Activated T-helper 1 cell treated with anti-CD3 and anti-CD28 coated beads, Interleukin-12 subunit alpha, Interleukin-12 subunit beta, Interleukin-2, Interleukin-4 antibody, amounts not matched to agents 30 ng/mL and 10 ng/mL and 1 ng/mL, durations not matched to agents 14 hours and 24 hours and 36 hours (primary cell): Measurements from ENCODE around the gene KRCC1. TPM values are rescaled to one million over a fixed set of nuclear protein-coding genes. Genes with fewer than 3 reads are reported as not detected.
"Not testable (repeated sequence)": the region's sequence is repeated elsewhere in the genome, so short reads cannot be mapped to it uniquely, and the experiment has no call there.

Experiments used
- DNase-seq: peaks from one replicate; pipeline ENCODE4 v3.0.0; 2021; ENCODE audit warnings: low spot score
- H3K27ac Mint-ChIP-seq: one replicate; pipeline ENCODE4 v1.8.0; 2021; ENCODE audit warnings: mild to moderate bottlenecking, mixed read lengths
- H3K27me3 Mint-ChIP-seq: one replicate; pipeline ENCODE4 v1.8.0; 2022; ENCODE audit warnings: mild to moderate bottlenecking, moderate library complexity, mixed read lengths; ENCODE audit not compliant: insufficient read depth
- H3K36me3 Mint-ChIP-seq: one replicate; pipeline ENCODE4 v1.8.0; 2021; ENCODE audit warnings: low read depth, mixed read lengths
- H3K4me1 Mint-ChIP-seq: one replicate; pipeline ENCODE4 v1.8.0; 2021; ENCODE audit warnings: low read depth, mixed read lengths
- H3K4me3 Mint-ChIP-seq: one replicate; pipeline ENCODE4 v1.8.0; 2021; ENCODE audit warnings: mild to moderate bottlenecking, moderate library complexity, mixed read lengths
- H3K9me3 Mint-ChIP-seq: one replicate; pipeline ENCODE4 v1.8.0; 2021; ENCODE audit warnings: mixed read lengths
- intact Hi-C: fragments of 100-400 bp; cut with micrococcal nuclease; formaldehyde crosslinking; loops from one replicate; pipeline ENCODE4 v1.15.1; 2024
- total RNA-seq: library from RNA; stranded (reverse); gene quantifications from 2 replicates; pipeline ENCODE4 v1.2.3, GENCODE V29; 2022

The KRCC1 gene
- total RNA-seq, 1 donor from 2014 or later = 17.9 TPM

- H3K27me3 Mint-ChIP-seq = no peaks in the 10 kb centered on the region
- no peaks in the 10 kb centered on the region for H3K9me3 Mint-ChIP-seq
- peaks cover 63% of the 10 kb centered on the region for H3K4me1 Mint-ChIP-seq
- H3K27ac Mint-ChIP-seq = peak overlapping the region; percentile 74
- no peak for DNase-seq
- intact Hi-C loops = loop anchor here (1.0 to 10.0 kb wide), 2 partner anchors 37 to 572 kb away; partner anchors contain the start of genes EIF2AK3 and RNU2-63P
- peak overlapping the region; percentile 93 for H3K4me3 Mint-ChIP-seq
- peaks cover 32% of the 10 kb centered on the region for H3K36me3 Mint-ChIP-seq
These were observed 2.3 kb downstream of the KRCC1 start for GRCh38 chr2:88053296-88053695.

- Mint-ChIP-seq H3K9me3 (no peaks in the 10 kb centered on the region), H3K4me1 (peaks cover 48% of the 10 kb centered on the region), H3K4me3 (no peak overlapping the region), H3K27me3 (no peaks in the 10 kb centered on the region), H3K36me3 (peaks cover 32% of the 10 kb centered on the region), H3K27ac (no peak overlapping the region)
- DNase-seq = no peak
- intact Hi-C loops = loop anchor here (10.0 kb wide), 1 partner anchor 573 kb away; the partner anchor contains the start of gene EIF2AK3
These were observed 3.8 kb downstream of the KRCC1 start for GRCh38 chr2:88051792-88052191.

DNA sequence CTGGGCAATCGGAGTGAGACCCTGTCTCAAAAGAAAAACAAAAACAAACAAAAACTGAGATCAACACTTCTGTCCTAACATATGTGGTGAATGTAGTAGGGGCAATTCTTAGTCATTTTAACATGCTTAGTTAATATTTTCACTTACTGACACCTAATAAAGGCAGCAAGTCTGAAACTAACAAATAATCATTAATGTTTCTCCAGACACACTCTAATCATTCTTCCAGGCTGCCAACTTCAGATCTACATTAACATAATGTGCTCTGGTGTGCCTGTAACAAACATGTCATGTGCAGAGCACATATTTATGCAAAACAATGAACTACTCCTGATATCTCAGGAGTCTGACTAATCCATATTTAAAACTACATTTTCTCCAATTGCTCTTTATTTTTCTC, 6.0 kb downstream of the KRCC1 start:
- DNase-seq = no peak
- intact Hi-C loops = loop anchor here (10.0 kb wide), 1 partner anchor 575 kb away; the partner anchor contains the start of gene EIF2AK3
- H3K27ac Mint-ChIP-seq = no peak overlapping the region
- no peak overlapping the region for H3K4me3 Mint-ChIP-seq
- H3K36me3 Mint-ChIP-seq = peaks cover 31% of the 10 kb centered on the region
- H3K9me3 Mint-ChIP-seq = no peaks in the 10 kb centered on the region
- no peaks in the 10 kb centered on the region for H3K27me3 Mint-ChIP-seq
- H3K4me1 Mint-ChIP-seq = peaks cover 30% of the 10 kb centered on the region

- Mint-ChIP-seq H3K4me3 (no peak overlapping the region), H3K36me3 (peaks cover 30% of the 10 kb centered on the region), H3K27me3 (no peaks in the 10 kb centered on the region), H3K4me1 (peaks cover 21% of the 10 kb centered on the region), H3K9me3 (no peaks in the 10 kb centered on the region), H3K27ac (no peak overlapping the region)
- no peak for DNase-seq
- intact Hi-C loops = no loop called here
These were observed 7.0 kb downstream of the KRCC1 start for GRCh38 chr2:88048541-88048940.

DNA sequence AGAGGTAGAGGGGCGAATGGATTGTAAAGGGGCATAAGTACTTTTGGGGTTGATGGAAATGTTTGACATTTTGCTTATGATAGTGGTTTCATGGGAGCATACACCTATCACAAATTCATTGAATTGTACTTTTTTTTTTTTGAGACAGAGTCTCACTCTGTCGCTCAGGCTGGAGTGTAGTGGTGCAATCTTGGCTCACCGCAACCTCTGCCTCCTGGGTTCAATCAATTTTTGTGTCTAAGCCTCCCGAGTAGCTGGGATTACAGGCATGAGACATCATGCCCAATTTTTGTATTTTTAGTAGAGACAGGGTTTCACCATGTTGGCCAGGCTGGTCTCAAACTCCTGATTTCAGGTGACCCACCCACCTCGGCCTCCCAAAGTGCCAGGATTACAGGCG, 10.0 kb downstream of the KRCC1 start:
- H3K27me3 Mint-ChIP-seq, H3K4me3 Mint-ChIP-seq, H3K9me3 Mint-ChIP-seq, DNase-seq, intact Hi-C loops, H3K27ac Mint-ChIP-seq: not testable (repeated sequence)
- H3K36me3 Mint-ChIP-seq = peaks cover 22% of the 10 kb centered on the region
- peaks cover 12% of the 10 kb centered on the region for H3K4me1 Mint-ChIP-seq

DNA sequence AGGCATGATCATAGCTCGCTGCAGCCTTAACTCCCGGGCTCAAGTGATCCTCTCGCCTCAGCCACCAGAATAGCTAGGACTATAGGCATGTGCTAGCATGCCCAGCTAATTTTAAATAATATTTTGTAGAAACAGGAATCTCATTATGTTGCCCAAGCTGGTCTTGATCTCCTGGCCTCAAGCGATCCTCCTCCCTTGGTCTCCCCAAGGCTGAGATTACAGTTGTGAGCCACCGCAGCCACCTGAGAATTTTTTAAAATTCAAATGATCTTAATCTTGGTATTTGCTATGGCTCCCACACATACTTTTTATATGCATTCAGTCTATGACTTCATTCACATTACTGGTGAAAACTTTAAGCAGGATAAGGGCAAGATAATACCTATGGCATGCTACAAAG, 13.1 kb downstream of the KRCC1 start:
- intact Hi-C loops = no loop called here
- Mint-ChIP-seq H3K4me1 (peaks cover 22% of the 10 kb centered on the region), H3K27me3 (no peaks in the 10 kb centered on the region), H3K9me3 (no peaks in the 10 kb centered on the region), H3K4me3 (no peak overlapping the region), H3K36me3 (peaks cover 14% of the 10 kb centered on the region), H3K27ac (no peak overlapping the region)
- DNase-seq = no peak

DNA sequence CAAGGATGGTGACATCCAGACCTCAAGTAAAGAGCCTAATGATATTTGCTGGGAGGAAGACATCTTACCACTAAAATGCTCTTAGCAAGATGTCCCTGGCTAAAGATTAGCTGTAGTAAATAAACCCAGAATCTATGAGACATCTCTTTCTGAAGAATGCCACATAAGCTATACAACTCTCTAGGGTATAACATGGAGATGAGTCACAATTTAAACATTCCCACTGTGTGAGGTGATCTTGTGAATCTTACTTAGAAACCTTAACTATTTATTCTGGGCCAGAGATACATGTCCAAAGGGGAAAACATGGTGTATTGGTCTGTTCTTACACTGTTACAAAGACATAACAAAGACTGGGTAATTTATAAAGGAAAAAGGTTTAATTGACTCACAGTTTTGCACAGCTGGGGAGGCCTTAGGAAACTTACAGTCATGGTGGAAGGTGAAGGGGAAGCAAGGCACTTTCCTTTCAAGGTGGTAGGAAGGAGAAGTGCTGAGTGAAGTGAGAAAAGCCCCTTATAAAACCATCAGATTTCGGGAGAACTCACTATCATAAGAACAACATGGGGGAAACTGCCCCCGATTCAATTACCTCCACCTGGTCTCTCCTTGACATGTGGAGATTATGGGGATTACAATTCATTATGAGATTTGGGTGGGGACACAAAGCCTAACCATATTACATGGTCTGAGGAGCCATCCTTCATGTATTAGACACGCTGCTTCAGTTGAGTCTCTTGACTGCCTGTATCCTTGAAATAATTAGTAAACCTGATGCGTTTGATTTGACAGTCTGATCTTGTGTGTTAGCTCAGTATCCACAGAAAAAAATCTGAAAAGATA, 17.1 kb downstream of the KRCC1 start:
- Mint-ChIP-seq H3K4me1 (peaks cover 25% of the 10 kb centered on the region), H3K27me3 (no peaks in the 10 kb centered on the region), H3K9me3 (peaks cover 5% of the 10 kb centered on the region), H3K36me3 (peaks cover 22% of the 10 kb centered on the region), H3K27ac (peak overlapping the region; percentile 36), H3K4me3 (no peak overlapping the region)
- intact Hi-C loops = loop anchor here (2.0 kb wide), 1 partner anchor 16 kb away; the partner anchor contains the start of gene KRCC1
- no peak for DNase-seq

GRCh38 chr2:88036606-88037005, 19.0 kb downstream of the KRCC1 start:
- no peak for DNase-seq
- Mint-ChIP-seq H3K9me3 (peaks cover 5% of the 10 kb centered on the region), H3K4me1 (peaks cover 18% of the 10 kb centered on the region), H3K36me3 (peaks cover 25% of the 10 kb centered on the region), H3K27me3 (no peaks in the 10 kb centered on the region), H3K4me3 (no peak overlapping the region), H3K27ac (no peak overlapping the region)
- intact Hi-C loops = no loop called here

DNA sequence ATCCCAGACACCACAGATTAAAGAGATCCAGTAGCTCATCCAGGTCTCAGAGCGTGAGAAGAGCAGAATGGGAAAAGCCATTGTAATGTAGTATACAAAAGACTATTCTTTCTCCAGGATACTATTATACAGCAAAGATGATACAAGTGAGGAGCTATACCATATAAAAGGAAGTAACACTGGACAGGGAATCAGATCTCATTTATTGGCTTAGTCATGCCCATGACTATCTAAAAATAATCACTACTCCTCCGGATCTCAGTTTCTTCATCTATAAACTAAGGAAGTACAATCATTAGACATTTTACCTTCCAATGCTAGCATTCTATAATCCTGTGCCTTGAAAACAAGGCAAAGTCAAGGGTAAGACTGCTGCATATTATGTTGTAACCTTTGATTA, 19.4 kb downstream of the KRCC1 start:
- peaks cover 25% of the 10 kb centered on the region for H3K36me3 Mint-ChIP-seq

DNA sequence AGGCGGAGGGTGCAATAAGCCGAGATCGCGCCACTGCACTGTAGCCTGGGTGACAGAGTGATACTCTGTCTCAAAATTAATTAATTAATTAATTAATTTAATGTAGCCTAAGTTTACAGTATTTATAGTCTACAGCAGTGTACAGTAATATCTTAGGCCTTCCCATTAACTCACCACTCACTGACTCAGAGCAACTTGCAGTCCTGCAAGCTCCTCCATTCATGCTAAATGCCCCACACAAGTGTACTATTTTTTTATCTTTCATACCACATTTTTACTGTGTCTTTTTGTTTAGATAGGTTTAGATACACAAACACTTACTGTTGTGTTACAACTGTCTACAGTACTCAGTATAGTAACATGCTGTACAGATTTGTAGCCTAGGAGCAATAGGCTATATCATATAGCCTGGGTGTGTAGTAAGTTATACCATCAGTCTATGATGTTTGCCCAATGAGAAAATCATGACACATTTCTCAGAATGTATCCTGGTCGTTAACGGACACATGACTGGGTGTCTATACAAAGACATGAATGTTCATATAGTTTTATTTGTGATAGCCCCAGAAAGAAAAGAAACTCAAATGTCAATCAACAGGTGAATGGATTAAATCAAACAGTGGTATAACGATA, 23.4 kb downstream of the KRCC1 start:
- intact Hi-C loops = no loop called here
- Mint-ChIP-seq H3K27me3 (no peaks in the 10 kb centered on the region), H3K9me3 (peaks cover 5% of the 10 kb centered on the region), H3K4me3 (no peak overlapping the region), H3K4me1 (peaks cover 12% of the 10 kb centered on the region), H3K36me3 (peaks cover 32% of the 10 kb centered on the region), H3K27ac (no peak overlapping the region)
- no peak for DNase-seq

More for the DNA sequence above, 19.4 kb downstream of the KRCC1 start:
- Mint-ChIP-seq H3K9me3 (peaks cover 5% of the 10 kb centered on the region), H3K4me1 (peaks cover 18% of the 10 kb centered on the region), H3K27ac (no peak overlapping the region), H3K27me3 (no peaks in the 10 kb centered on the region), H3K4me3 (no peak overlapping the region)
- intact Hi-C loops = no loop called here
- DNase-seq = no peak

GRCh38 chr2:88028931-88029330, 26.7 kb downstream of the KRCC1 start:
- Mint-ChIP-seq H3K27me3 (no peaks in the 10 kb centered on the region), H3K4me3 (no peak overlapping the region), H3K9me3 (no peaks in the 10 kb centered on the region), H3K36me3 (peaks cover 25% of the 10 kb centered on the region), H3K27ac (no peak overlapping the region), H3K4me1 (peaks cover 13% of the 10 kb centered on the region)
- intact Hi-C loops = loop anchor here (1.0 kb wide), 1 partner anchor 13 kb away; the partner anchor contains the start of gene RNU2-63P
- no peak for DNase-seq

DNA sequence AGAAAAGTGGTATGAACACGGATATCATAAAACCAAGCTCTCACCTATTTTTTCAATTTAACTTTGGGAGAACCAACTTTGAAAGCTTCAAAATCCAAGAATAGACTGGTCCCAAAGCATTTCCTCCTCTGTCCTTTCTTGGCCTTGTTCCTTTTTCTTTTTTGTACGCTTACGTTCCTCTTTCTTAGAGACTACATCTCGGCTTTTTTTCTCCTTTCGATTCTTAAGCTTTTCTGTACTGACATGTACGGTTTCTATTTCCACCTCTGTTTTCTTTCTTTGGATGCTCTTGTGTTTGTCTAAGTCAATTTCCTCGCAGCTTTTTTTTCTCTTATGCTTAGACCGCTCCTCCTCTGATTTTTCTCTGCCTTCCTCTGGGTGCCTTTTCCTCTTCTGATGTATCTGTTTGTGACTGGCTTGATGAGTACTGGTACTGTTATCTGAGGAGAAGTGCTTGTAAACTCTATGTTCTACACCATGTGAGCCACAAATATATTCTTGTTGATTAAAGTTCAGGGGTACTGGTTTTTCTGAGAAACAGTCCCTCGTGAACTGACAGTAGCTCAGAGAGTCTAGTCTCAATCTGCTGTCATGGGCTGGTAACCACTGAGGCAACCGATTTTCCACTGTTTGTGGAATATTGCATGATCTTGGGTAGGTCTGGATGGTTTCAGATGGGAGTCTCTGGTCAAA, 27.7 kb downstream of the KRCC1 start:
- peak overlapping the region; percentile 72 for H3K4me3 Mint-ChIP-seq

More for the DNA sequence above, 27.7 kb downstream of the KRCC1 start:
- intact Hi-C loops = loop anchor here (1.0 kb wide), 1 partner anchor 12 kb away; the partner anchor contains the start of gene RNU2-63P
- Mint-ChIP-seq H3K36me3 (peaks cover 24% of the 10 kb centered on the region), H3K9me3 (no peaks in the 10 kb centered on the region), H3K27me3 (no peaks in the 10 kb centered on the region), H3K4me1 (peaks cover 13% of the 10 kb centered on the region), H3K27ac (peak overlapping the region; percentile 83)
- DNase-seq = no peak
